ENCODE results near the gene PIGS.
"Not testable (repeated sequence)": the region's sequence is repeated elsewhere in the genome, so short reads cannot be mapped to it uniquely, and the experiment has no call there.

PIGS gene

DNA sequence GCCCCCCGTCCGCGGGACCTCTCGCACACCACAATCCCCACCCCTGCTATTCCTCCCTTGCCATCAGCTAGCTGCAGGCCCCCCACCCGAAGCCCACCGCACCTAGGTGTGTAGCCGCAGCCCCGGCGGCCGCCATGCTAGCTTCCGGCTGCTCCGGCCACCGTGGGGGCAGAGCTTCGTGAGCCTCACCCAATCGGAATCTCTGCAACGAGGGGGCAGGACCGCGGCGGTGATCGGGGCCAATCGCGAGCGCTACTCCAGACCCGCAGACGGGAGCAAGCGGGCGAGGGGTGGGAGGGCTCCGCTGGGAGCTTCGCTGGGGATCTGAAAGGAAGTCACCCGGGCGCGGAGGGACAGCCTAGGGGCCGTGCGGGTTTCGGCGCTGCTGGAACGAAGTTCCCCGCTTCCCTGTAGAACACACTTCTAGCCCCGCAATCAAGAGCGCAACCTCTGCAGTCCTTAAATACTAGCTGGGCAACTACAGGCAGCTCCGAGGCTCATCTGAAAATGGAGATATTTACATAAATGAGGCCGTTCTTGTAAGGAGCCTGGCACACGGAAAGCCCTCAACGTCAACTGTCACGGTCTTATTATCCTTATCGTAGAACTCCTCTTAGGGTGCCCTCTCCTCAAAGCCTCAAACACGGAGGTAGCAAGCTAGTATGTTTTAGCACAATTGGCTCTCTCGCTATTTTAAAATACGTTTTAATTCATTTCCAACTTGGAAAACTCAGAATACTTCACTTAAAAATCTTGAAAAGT lies at the start of gene PIGS:
TSS of gene PIGS (minus strand) at position 164 of the 762 bp plus-strand sequence. CDS start at position 136, 28 bp downstream.
- DNase-seq = peak; percentile 91

GRCh38 chr17:28620010-28620409 lies 48.7 kb upstream of the PIGS start:
- DNase-seq = no peak

DNA sequence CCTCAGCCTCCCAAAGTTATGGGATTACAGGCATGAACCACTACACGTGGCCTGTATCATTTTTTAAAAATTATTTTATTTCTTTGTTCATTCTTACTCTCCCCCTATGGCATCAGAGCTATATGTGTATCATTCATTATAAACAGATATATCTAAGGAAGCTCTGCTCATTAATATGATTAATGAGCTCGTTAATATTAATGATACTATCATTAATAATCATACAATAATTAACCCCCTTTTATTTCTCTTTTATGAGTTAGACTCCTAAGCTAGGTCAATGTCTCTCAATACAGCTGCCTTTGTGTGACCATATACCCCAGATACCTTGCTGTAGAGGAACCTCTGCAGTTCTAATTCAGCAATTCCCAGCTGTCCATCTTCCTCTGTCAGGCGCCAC lies 47.1 kb upstream of the PIGS start:
- no peak for DNase-seq

GRCh38 chr17:28616281-28616680 lies 45.0 kb upstream of the PIGS start:
- DNase-seq = no peak

- no peak for DNase-seq
Measured at GRCh38 chr17:28615260-28615940, 44.1 kb upstream of the PIGS start.

GRCh38 chr17:28613931-28614381 lies 42.6 kb upstream of the PIGS start, which contains the start of gene RSKR:
Gene RSKR (minus strand): TSS chr17:28614185. CDS start chr17:28614161, 24 bp downstream.
- no peak for DNase-seq

DNA sequence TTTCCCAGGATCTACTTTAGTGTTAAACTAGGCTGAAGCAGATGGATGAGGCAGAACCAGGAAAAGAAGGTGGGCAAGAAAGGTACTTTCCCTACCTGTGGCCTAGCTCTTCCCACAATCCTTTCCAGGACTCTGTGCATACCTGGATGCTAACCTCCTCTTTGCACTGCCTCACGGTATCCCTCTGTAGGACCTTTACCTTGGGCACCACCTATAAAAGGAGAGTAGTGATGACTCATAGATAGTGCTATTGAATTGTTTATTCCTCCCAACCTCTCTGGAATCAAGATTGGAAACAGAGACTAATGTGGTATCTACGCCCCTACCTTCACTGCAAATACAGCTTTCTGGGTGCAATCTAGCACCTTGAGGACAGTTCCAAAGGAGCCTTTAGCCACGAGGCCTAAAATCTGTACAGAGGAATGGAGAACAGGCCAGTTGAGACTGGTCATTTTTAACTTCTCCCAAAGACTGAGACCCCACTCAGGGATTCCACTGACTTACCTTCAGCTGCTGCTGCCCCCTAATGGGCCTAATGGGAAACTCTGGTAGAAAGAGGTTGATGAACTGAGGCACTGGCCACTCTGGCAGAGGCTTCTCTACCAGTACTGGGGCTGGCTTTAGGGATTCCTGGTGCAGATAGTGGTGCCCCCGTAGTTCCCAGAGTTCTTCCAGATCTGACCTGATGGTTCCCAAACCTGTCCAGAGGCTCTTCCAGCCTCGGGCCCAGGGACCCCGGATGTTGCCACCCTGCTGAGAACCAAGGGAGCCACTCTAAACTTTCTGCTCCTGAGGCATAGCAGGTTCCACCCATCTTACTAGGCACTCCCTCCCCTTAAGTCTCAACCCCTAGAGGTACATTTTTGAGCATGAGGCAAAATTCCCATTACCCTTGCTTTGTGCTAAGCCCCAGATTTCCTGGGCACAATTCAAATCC lies 41.9 kb upstream of the PIGS start:
- peak; percentile 57 for DNase-seq

DNA sequence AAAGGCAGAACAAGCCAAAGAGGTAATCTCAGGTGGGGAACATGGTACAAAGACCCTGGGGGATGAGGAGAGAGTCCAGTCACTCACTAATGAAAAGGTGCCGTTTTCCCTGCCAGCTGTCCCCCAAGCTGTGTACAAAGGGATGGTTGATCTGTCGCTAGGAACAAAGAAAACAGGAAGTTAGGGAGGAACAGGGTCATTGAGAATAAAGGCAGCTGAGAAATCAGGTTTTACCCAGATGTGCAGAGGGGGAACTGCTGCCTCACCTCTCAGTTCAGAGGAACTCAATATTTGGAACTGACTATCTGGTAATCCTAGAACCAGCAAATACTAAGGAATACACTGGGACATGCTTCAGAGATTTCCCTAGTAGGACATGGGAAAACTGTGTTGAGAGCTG lies 41.2 kb upstream of the PIGS start:
- DNase-seq = no peak

DNA sequence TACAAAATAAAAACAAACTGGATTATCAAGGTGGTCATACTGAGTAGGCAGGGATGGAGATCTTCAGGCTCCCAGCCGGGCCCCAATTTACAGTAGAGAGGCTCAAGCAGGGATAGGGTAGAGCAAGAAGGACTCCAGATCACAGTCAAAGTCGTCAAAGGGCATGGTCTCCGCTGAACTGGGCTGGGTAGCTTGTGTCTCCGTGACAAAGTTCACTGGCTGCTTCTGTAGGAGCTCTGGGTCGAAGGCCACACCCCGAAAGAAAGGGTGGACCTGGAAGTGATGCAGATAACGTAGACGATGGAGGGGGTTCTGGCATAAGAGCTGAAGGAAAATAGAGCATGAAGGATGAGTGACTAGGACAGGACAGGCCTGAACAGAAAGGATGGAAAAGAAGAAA lies 39.1 kb upstream of the PIGS start:
- DNase-seq = no peak

DNA sequence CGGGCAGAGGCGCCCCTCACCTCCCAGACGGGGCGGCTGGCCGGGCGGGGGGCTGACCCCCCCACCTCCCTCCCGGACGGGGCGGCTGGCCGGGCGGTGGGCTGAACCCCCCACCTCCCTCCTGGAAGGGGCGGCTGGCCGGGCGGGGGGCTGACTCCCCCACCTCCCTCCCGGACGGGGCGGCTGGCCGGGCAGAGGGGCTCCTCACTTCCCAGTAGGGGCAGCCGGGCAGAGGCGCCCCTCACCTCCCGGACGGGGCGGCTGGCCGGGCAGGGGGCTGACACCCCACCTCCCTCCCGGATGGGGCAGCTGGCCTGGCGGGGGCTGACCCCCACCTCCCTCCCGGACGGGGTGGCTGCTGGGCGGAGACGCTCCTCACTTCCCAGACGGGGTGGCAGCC lies 32.7 kb upstream of the PIGS start:
- DNase-seq = not testable (repeated sequence)

DNA sequence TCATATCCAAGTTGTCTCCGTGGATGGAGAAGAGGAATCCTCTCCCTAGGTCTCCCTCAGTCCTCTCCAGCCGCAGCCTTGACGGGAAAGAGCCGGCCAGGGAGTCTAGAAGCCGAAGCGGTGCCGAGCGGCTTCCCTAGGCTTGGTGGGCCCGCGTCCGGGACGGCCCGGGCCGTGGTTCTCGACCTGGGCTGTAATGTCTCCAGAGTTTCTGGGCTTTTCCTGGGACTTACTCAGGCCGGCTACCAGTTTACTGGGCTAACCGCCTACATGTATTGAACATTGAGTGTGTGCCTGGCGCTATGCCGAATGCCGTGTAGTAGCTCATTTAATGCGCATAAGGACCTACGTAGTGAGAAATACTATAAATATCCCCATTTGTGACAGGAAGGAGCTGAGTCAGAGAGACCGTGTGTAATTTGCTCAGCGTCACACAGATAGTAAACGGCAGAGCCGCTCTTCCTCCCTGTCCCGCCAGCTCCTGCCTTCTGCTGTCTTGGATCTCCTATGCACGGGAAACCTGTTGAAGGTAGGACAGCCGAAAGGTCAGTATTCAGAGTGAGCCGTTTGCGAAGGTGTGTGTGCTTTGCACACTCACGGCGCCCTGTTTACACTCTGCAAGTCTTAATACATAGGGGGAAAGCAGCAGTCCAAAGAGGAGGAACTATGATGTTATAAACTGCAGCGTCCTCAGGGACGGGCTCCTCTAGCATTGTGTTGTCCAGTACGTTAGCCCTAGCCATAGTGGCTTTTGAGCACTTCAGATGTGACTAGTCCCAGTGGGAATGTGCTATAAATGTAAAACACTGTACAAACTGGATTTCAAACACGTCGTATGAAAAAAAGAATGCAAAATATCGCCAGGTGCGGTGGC lies 28.2 kb upstream of the PIGS start:
- peak; percentile 72 for DNase-seq

DNA sequence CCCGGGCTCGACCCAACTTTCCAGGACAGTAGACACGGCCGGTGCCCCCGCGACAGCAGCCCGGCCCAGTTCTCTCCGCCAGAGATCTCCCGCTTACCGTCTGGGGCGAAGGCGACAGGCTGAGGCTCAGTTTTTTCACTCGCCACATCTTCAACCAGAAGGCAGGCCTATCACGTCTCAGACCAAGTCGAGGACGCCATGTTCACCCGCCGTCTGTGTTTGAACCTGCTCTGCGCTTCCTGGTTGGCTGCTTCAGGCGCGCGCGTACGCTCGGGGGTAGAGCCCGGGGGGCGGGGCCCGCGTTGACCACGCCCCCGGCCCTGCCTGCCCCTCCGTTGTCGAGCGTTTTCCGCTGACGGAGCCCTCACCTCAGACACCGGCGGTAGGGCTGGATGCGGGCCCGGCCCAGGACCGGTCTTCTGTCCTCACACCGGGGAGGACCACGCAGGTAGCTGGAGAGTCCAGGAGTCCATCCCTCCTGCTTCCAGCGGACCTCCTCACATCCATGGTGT lies 27.5 kb upstream of the PIGS start, which contains the start of gene SPAG5:
TSS of gene SPAG5 (minus strand) at position 227 of the 512 bp plus-strand sequence. CDS start at position 148, 79 bp downstream.
- DNase-seq = peak; percentile 95

GRCh38 chr17:28598389-28598788 lies 27.1 kb upstream of the PIGS start:
- no peak for DNase-seq

DNA sequence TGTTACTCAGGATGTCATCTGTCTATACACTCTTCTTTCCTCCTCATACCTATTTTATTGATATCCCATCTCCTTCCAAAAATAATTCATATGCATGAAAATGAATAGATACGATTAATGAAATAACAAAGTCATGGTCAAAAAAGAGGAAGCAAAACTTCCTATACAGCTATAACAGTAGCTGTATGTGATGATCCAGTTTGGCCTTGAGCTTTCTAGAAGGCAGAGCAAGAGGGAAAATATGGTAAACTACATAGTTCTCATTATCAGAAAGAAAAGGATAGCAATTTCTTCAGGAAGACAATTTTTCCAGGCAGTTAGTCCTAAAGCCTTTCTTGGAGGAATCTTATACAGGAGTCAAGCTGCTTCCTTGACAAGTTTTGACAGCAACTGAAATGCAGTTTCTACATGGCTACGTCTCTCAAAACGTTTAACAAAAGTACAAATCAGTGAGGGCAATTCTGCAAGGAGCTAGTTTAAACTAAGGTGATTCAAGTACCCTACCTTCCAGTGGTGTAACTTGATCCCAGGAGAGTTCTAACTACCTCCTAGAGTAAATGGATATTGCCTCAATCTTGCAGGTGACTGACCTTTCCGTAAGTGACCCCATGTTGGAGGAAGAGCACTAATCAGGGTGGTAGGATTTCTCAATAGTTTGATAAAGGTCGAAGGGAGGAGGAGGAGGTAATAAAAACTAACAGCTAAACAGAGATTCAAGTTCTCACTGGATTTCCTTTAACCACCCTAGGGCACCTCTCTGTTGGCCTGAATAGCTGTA lies 26.5 kb upstream of the PIGS start:
- DNase-seq = no peak

- DNase-seq = no peak
Measured at GRCh38 chr17:28592260-28592659, 20.9 kb upstream of the PIGS start.

GRCh38 chr17:28585851-28586250 lies 14.5 kb upstream of the PIGS start:
- DNase-seq = no peak

GRCh38 chr17:28584434-28584833 lies 13.1 kb upstream of the PIGS start:
- DNase-seq = no peak

- DNase-seq = no peak
Measured at GRCh38 chr17:28582513-28582912, 11.2 kb upstream of the PIGS start.

DNA sequence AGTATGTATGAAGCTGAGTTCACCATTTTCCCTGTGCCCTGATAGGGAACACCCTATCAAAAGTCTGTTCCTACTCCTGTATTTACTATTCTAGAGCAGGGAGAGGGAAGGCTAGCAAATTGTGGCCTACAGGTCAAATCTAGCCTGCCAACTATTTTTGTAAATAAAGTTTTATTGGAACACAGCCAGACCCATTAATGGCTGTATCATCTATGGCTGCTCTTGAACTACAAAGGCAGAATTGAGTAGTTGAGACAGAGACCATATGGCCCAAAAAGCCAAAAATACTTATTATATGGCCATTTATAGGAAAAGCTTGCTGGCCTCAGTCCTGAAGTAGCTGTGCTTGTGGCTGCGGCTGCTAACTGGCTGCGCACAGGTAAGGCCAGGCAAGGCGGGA lies 9.6 kb upstream of the PIGS start:
- DNase-seq = no peak

GRCh38 chr17:28579526-28579925 lies 8.2 kb upstream of the PIGS start:
- no peak for DNase-seq
